NCI-H146 (cell line): ENCODE measurements around the gene EVA1A.
"Not testable (repeated sequence)": the region's sequence is repeated elsewhere in the genome, so short reads cannot be mapped to it uniquely, and the experiment has no call there.

Source experiments
- DNase-seq: peaks from one replicate; lab custom pipeline; 2025; lab: John Stamatoyannopoulos, UW

EVA1A gene

GRCh38 chr2:75516378-75517360, 44.1 kb downstream of the EVA1A start:
- peak; percentile 83 for DNase-seq

- DNase-seq = no peak
Measured at GRCh38 chr2:75515584-75516368, 45.0 kb downstream of the EVA1A start.

GRCh38 chr2:75513616-75514170, 47.0 kb downstream of the EVA1A start:
- DNase-seq = no peak

- DNase-seq = no peak
Measured at GRCh38 chr2:75512455-75513212, 48.1 kb downstream of the EVA1A start.

GRCh38 chr2:75506101-75506697, 54.5 kb downstream of the EVA1A start:
- no peak for DNase-seq

GRCh38 chr2:75505012-75505411, 55.7 kb downstream of the EVA1A start:
- no peak for DNase-seq

GRCh38 chr2:75503048-75503607, 57.6 kb downstream of the EVA1A start:
- DNase-seq = peak; percentile 67

- DNase-seq = peak; percentile 93
Measured at GRCh38 chr2:75500633-75501032, 60.1 kb downstream of the EVA1A start.

- peak; percentile 27 for DNase-seq
Measured at GRCh38 chr2:75499534-75499933, 61.2 kb downstream of the EVA1A start.

- DNase-seq = peak; percentile 43
Measured at GRCh38 chr2:75498907-75499306, 61.8 kb downstream of the EVA1A start.

- no peak for DNase-seq
Measured at GRCh38 chr2:75497256-75497655, 63.5 kb downstream of the EVA1A start.

GRCh38 chr2:75495862-75496261, 64.9 kb downstream of the EVA1A start:
- peak; percentile 85 for DNase-seq

- no peak for DNase-seq
Measured at GRCh38 chr2:75494137-75494769, 66.5 kb downstream of the EVA1A start.

- DNase-seq = no peak
Measured at GRCh38 chr2:75493230-75493629, 67.5 kb downstream of the EVA1A start.

GRCh38 chr2:75491129-75491753, 69.5 kb downstream of the EVA1A start:
- peak; percentile 94 for DNase-seq

GRCh38 chr2:75489721-75490120, 71.0 kb downstream of the EVA1A start:
- no peak for DNase-seq

- no peak for DNase-seq
Measured at GRCh38 chr2:75488157-75488556, 72.6 kb downstream of the EVA1A start.

GRCh38 chr2:75486735-75487134, 74.0 kb downstream of the EVA1A start:
- not testable (repeated sequence) for DNase-seq

- DNase-seq = no peak
Measured at GRCh38 chr2:75484840-75485239, 75.9 kb downstream of the EVA1A start.

GRCh38 chr2:75483878-75484277, 76.9 kb downstream of the EVA1A start:
- no peak for DNase-seq
